ENCODE data around the gene NSMF. TPM values are rescaled to one million over a fixed set of nuclear protein-coding genes. Genes with fewer than 3 reads are reported as not detected.

NSMF gene
- total RNA-seq, 3 donors from 2014 or later (not counting 1 experiment from before 2014, with no cell fraction given), result 78.1 to 111 (median 87.8) TPM

DNA sequence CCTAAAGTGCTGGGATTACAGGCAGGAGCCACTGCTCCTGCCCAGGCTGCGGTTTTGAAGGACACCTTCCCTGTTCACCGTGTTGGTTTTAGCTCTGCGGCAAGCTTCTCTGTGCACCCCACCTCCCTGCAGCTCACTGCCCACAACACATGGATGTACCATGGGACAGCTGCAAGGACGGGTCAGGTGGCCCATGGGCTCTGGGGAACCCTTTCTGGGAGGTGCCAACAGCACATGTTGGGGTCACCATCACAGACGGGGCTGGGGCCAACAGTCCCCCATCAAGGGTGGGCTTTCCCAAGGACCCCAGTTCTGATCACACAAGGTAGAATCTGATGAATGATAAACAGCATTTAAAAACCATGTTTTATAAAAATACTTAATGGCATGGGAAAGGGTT is 43.7 kb downstream of the NSMF start:
- Mint-ChIP-seq H3K27me3 (ENCODE audit: low read depth in 2 of 2) (no peaks in the 10 kb centered on the region), H3K27ac (no peak overlapping the region), H3K9me3 (no peaks in the 10 kb centered on the region), H3K36me3 (no peaks in the 10 kb centered on the region), H3K4me1 (peaks cover 8 to 25% of the 10 kb centered on the region in 2 donors), H3K4me3 (no peak overlapping the region)
- DNase-seq (no peak), ATAC-seq (no peak)
- Histone ChIP-seq H3K4me1 (ENCODE audit: control insufficient read depth, insufficient read depth, low read length) (peaks cover 32% of the 10 kb centered on the region), H3K36me3 (ENCODE audit: control insufficient read depth, insufficient read depth, low read length) (no peaks in the 10 kb centered on the region), H3K27me3 (ENCODE audit: control insufficient read depth, insufficient read depth, low read length) (no peaks in the 10 kb centered on the region), H3K4me3 (ENCODE audit: low read length) (no peak overlapping the region), H3K9me3 (ENCODE audit: control insufficient read depth, insufficient read depth, low read length) (no peaks in the 10 kb centered on the region), H3K27ac (ENCODE audit: low read length) (no peak overlapping the region)
- 95% methylated on average over 5 of the region's 5 CpGs for WGBS (ENCODE audit: insufficient coverage)
- intact Hi-C loops (cut with micrococcal nuclease), result no loop called here
- TF ChIP-seq, protein P1, sequence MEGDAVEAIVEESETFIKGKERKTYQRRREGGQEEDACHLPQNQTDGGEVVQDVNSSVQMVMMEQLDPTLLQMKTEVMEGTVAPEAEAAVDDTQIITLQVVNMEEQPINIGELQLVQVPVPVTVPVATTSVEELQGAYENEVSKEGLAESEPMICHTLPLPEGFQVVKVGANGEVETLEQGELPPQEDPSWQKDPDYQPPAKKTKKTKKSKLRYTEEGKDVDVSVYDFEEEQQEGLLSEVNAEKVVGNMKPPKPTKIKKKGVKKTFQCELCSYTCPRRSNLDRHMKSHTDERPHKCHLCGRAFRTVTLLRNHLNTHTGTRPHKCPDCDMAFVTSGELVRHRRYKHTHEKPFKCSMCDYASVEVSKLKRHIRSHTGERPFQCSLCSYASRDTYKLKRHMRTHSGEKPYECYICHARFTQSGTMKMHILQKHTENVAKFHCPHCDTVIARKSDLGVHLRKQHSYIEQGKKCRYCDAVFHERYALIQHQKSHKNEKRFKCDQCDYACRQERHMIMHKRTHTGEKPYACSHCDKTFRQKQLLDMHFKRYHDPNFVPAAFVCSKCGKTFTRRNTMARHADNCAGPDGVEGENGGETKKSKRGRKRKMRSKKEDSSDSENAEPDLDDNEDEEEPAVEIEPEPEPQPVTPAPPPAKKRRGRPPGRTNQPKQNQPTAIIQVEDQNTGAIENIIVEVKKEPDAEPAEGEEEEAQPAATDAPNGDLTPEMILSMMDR (IDR thresholded peaks at IDR 0.05), result no peak

DNA sequence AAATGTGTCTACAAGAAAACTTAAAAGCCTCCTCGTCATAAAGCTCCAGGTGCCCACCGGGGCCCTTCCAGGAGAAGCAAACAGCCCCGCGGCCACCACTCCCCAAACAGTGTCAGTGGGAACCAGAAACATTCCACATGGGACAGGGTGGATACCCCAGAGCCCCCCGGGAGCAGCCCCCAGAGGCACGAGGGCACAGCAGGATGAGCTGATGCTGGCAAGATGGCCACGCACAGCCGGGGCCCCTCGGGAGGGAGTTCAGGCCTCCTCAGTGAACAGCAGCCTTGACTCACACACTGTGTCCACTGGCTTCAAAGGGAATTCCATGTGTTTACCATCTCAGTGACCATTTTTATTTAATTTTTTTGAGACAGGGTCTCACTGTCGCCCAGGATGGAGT is 46.7 kb downstream of the NSMF start:
- ATAC-seq, result no peak
- Mint-ChIP-seq H3K4me1 (peaks cover 10 to 28% of the 10 kb centered on the region in 2 donors), H3K36me3 (no peaks in the 10 kb centered on the region), H3K27me3 (ENCODE audit: low read depth in 2 of 2) (no peaks in the 10 kb centered on the region), H3K9me3 (no peaks in the 10 kb centered on the region), H3K27ac (peak overlapping the region in 1 of 2 donors; percentile 78), H3K4me3 (no peak overlapping the region)
- no peaks in the 10 kb centered on the region for H3K36me3 ChIP-seq (ENCODE audit: control insufficient read depth, insufficient read depth, low read length)
- no peak overlapping the region for H3K27ac ChIP-seq (ENCODE audit: low read length)
- H3K27me3 ChIP-seq (ENCODE audit: control insufficient read depth, insufficient read depth, low read length), result peaks cover under 1% of the 10 kb centered on the region
- intact Hi-C loops (cut with micrococcal nuclease), result no loop called here
- peaks cover 44% of the 10 kb centered on the region for H3K4me1 ChIP-seq (ENCODE audit: control insufficient read depth, insufficient read depth, low read length)
- 84% methylated on average over 10 of the region's 10 CpGs for WGBS (ENCODE audit: insufficient coverage)
- no peak overlapping the region for H3K4me3 ChIP-seq (ENCODE audit: low read length)
- H3K9me3 ChIP-seq (ENCODE audit: control insufficient read depth, insufficient read depth, low read length), result no peaks in the 10 kb centered on the region
- DNase-seq, result no peak
- TF ChIP-seq, protein P1 (IDR thresholded peaks at IDR 0.05), result no peak

DNA sequence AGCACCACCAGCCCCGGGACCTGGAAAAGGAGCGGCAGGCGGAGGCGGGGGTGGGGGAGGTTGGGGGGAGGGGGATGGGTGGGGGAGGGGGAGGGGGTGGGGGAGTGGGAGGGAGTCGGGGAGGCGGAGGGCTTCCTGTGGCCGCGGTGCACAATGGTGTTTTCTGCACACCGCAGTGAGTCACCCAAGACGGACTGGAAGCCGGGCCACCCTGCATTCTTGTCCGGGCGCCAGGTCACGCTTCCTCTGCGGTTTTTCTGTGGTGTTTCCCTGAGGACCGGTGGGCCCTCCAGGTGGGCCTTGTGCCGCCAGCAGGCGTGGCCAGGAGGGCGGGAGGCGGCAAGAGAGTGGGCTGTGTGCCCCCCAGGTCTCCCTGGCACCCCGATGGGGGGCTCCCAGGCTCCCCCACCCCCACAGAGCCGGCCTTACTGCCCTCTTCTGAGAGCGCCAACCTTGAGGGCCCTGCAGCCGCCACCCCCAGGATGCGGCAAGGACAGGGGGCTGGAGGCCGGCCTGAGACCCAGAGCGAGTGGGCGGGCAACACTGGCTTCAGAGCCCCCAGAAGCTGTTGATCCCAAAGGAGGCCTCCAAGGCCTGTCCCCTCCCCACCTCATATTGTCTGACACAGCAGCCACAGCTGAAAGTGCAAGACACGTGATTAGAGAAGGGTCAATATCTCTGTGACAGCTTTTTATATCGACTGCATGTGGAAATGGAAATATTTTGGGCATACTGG is 47.3 kb downstream of the NSMF start:
- no peak overlapping the region for H3K4me3 ChIP-seq (ENCODE audit: low read length)

More for the DNA sequence above, 47.3 kb downstream of the NSMF start:
- WGBS (ENCODE audit: insufficient coverage), result 8% methylated on average over 25 of the region's 30 CpGs
- DNase-seq, result peak; percentile 51 to 68
- no peaks in the 10 kb centered on the region for H3K9me3 ChIP-seq (ENCODE audit: control insufficient read depth, insufficient read depth, low read length)
- TF ChIP-seq, protein P1 (IDR thresholded peaks at IDR 0.05), result no peak
- peak overlapping the region in 1 of 2 donors; percentile 78 for H3K27ac Mint-ChIP-seq
- no peaks in the 10 kb centered on the region for H3K9me3 Mint-ChIP-seq
- no peaks in the 10 kb centered on the region for H3K36me3 ChIP-seq (ENCODE audit: control insufficient read depth, insufficient read depth, low read length)
- peak overlapping the region; percentile 75 for H3K4me3 Mint-ChIP-seq
- peak overlapping the region; percentile 50 for H3K27ac ChIP-seq (ENCODE audit: low read length)
- peaks cover 10 to 28% of the 10 kb centered on the region in 2 donors for H3K4me1 Mint-ChIP-seq
- peaks cover 47% of the 10 kb centered on the region for H3K4me1 ChIP-seq (ENCODE audit: control insufficient read depth, insufficient read depth, low read length)
- ATAC-seq, result peak; percentile 54 to 60 (median 58)
- no peaks in the 10 kb centered on the region for H3K36me3 Mint-ChIP-seq
- intact Hi-C loops (cut with micrococcal nuclease), result no loop called here
- no peaks in the 10 kb centered on the region for H3K27me3 Mint-ChIP-seq (ENCODE audit: low read depth in 2 of 2)
- H3K27me3 ChIP-seq (ENCODE audit: control insufficient read depth, insufficient read depth, low read length), result peaks cover 3% of the 10 kb centered on the region
